Measurements from ENCODE around the gene ZNF33B. TPM values are rescaled to one million over a fixed set of nuclear protein-coding genes. Genes with fewer than 3 reads are reported as not detected.
A peak's percentile ranks its signal among the peaks of the same experiment; 100 is the strongest.
"Not testable (repeated sequence)": the region's sequence is repeated elsewhere in the genome, so short reads cannot be mapped to it uniquely, and the experiment has no call there.

Gene ZNF33B
- total RNA-seq, 1 experiment from 2014 or later = 11.4 TPM

DNA sequence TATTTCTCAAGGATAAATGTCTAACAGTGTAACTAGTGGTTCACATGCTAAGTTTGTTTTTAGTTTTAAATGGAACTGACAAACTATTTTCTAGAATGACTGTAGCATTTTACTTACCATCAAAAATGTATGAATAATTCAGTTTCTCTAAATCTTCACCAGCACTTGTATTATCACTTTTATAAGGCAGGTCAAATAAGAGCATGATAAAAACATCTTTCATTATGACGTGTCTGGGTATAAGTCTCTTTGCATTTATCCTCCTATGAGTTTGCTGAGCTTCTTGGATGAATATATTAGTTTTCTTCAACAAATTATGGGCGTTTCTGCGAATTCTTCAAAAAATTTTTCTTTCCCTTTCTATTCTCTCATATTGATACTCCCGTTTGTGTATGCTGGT lies 19.9 kb downstream of the ZNF33B start:
- DNase-seq (ENCODE audit: extremely low read depth, low read depth) = no peak

- DNase-seq (ENCODE audit: extremely low read depth, low read depth) = no peak
These were observed 23.0 kb downstream of the ZNF33B start for GRCh38 chr10:42615419-42615818.

DNA sequence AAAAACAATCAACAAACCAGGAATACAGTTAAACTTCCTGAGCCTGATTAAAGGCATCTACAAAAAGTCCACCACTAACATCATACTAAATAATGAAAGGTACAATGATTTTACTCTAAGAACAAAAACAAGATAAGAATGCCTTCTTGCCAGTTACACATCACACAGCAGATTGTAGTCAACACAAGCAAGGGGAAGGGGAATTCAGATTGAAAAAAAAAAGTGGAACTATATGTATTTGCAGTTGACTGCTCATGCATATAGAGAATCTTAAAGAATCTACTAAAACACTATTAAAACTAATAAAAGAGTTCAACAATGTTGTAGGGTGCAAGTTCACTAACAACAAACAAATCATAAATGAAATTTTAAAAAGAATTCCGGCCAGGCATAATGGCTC lies 28.5 kb downstream of the ZNF33B start:
- DNase-seq (ENCODE audit: extremely low read depth, low read depth) = no peak

GRCh38 chr10:42598249-42598873 lies 40.0 kb downstream of the ZNF33B start:
- no peak for DNase-seq (ENCODE audit: extremely low read depth, low read depth)

GRCh38 chr10:42596196-42596595 lies 42.2 kb downstream of the ZNF33B start:
- DNase-seq (ENCODE audit: extremely low read depth, low read depth) = no peak

DNA sequence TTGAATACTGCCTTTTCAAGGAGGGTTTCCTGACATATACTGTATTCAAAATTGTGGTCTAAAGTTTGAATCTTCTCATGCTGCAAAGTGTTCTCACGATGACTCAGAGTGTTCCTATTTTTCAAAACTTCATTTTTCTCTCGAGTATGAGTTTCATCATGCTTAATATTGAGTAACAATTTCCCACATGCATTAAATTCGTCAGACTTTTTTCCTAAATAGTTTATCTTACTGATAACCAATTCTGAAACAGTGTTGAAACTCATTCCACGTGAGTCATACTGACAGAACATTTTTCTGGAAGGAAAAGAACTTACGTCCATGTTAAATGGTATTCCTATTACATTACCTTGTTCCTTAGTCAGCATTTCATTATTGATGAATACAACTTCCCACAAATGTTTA lies 44.1 kb downstream of the ZNF33B start:
- no peak for DNase-seq (ENCODE audit: extremely low read depth, low read depth)

GRCh38 chr10:42593284-42593683 lies 45.1 kb downstream of the ZNF33B start:
- DNase-seq (ENCODE audit: extremely low read depth, low read depth) = no peak

- no peak for DNase-seq (ENCODE audit: extremely low read depth, low read depth)
These were observed 54.5 kb downstream of the ZNF33B start for GRCh38 chr10:42583828-42584227.

DNA sequence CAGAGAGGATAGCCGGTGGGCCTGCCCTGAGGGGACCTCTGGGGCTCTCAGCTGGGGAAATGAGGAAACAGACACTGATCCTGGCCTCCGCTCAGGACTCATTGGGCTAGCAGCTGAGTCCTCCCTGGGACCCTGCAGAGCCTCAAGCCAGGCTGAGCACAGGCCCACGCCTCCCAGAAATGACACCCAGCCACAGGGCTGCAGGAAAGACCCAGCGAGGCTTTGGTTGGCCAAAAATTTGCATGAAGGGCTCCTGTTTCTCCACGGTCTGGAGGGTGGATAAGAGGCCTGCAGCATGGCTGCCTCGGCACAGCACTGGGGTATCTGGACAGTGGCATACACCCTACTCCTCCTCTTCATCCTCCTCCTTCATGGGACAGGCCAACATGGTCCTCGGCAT lies 60.4 kb downstream of the ZNF33B start:
- DNase-seq (ENCODE audit: extremely low read depth, low read depth) = no peak

DNA sequence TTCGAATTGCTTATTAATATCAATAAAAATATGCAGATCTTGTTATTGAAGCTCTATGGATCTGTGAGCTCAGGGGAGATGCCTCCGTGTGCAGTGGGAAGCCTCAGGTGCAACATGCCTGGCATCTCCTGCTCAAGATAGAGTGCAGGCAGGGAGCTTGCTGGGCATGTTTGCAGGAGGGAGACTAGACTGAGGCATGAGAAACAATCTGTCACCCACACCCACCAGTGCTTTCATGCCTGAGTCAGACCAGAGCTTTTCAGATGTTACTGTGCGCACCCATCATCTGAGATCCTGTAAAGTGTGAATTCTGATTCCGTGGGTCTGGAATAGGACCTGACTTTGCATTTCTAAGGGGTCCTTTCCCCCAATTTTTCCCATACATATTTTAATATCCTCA lies 62.0 kb downstream of the ZNF33B start:
- no peak for DNase-seq (ENCODE audit: extremely low read depth, low read depth)

GRCh38 chr10:42574336-42574735 lies 64.0 kb downstream of the ZNF33B start:
- DNase-seq (ENCODE audit: extremely low read depth, low read depth) = no peak

DNA sequence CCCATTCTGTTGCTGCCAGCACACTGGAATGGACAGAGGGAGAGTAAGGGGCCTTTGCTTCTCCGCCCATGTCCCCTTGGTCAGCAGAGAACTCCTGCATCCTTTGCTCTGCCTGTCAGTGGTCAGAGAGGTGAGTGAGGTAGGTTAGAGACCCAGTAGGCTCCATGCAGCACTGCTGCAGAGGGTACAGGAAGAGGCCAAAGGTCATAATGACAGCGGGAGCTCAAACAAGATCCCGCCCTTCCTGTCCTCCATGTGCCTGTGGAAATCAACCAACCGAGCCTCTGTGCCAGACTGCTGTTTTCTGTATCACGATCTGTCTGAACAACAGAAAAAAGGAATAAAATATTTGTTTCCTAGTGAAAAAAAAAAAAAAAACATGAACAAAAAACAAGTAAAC lies 81.4 kb downstream of the ZNF33B start:
- no peak for DNase-seq (ENCODE audit: extremely low read depth, low read depth)

- not testable (repeated sequence) for DNase-seq (ENCODE audit: extremely low read depth, low read depth)
These were observed 84.8 kb downstream of the ZNF33B start for GRCh38 chr10:42553576-42553975.

DNA sequence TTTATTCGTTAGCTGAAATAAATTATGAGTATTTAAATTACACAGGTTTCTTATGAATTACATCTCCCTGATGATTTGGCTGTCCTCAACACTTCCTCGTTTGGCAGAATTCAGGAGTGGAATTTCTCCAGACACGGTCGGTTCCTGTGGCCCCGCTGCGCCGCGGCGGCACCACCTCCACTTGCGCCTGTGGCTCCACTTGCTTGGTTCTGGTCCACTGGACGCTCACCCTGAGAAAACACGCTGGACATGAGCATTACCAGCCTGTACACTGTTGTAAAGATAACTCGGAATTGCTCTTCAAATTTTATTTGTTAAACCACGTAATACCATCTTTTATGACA lies 85.3 kb downstream of the ZNF33B start:
- DNase-seq (ENCODE audit: extremely low read depth, low read depth) = no peak

DNA sequence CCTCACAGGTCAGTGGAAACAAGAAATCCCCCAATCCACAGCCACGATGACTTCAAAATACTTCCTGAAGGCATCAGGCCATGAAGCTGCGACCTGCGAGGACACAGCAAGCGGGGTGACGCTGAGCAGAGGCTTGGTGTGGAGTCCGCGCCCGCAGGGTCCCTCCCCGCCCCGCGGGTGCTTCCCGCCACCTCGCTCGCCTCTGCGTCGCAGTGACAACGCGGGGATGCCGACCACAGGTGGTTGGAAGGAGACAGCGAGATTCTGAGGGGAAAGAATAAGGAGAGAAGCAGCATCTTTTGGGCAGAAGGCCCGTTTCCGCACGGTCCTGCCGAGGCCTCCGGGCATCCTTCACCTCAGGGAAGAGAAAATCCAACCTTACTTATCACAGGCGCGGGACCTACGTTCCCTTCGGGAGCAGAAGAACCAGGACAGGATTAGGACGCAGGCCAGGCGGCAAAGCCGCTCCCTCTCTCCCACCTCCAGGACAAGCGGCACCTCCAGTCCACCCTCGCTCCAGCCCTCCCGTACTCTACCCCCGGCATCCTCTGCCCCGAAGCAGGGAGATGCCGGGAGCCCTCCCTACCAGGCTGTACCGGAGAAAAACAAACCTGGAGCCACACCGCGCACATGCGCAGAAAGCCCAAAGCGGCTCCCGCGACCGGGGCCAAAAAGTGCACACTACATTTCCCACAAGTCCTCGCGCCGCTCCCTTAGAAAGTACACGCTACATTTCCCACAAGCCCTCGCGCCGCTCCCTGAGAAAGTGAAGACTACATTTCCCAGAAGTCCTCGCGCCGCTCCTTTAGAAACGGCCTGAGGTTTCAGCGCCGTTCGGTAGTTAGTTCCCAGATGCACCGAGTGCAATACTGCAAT lies 85.9 kb downstream of the ZNF33B start:
- peak; percentile 97 for DNase-seq (ENCODE audit: extremely low read depth, low read depth)

- no peak for DNase-seq (ENCODE audit: extremely low read depth, low read depth)
These were observed 86.7 kb downstream of the ZNF33B start for GRCh38 chr10:42551582-42552187.

DNA sequence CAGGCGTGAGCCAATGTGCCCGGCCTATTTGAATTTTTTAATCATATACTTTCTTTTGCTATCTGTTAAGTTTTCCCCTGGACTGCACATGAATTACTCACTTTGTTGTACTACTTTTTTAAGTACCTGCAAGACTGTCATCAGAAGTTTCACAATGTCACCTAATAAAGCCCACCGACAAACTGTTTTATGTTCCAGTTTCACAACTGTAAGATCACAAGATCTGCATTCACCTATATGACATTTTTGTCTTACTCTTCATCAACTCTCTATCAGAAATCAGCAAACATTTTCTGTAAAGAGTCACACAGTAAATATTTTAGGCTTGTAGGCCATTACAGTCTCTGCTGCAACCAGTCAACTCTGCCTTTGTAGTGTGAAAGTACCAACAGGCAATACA lies 88.5 kb downstream of the ZNF33B start:
- DNase-seq (ENCODE audit: extremely low read depth, low read depth) = no peak

GRCh38 chr10:42548254-42548653 lies 90.1 kb downstream of the ZNF33B start:
- no peak for DNase-seq (ENCODE audit: extremely low read depth, low read depth)

- DNase-seq (ENCODE audit: extremely low read depth, low read depth) = no peak
These were observed 93.4 kb downstream of the ZNF33B start for GRCh38 chr10:42544945-42545344.

DNA sequence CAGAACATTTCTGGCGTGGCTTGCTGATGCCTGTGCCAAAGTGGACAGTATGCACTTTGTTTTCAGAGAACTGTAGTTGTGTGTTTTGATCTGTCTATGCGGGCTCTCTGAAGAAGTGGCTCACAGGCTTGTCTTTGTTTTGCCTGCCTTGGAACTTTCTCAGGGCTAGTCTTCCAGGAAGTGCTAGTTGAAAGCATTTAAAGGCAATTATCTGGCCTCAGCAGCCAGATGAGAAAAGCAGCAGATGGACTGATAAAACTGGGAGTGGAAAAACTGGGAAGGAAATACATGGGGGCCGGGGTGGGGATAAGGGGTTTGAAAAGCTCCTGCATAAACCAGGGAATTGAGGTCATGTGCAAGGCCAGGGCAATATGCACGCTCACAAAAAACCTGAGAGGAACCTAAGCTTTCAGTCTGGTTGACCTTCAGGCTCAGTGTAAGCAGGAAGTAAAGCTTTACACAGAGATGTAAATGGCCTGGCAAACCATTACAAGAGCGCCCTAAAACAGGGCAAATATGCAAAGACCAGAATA lies 94.5 kb downstream of the ZNF33B start:
- no peak for DNase-seq (ENCODE audit: extremely low read depth, low read depth)
